ENCODE results near the gene CARD19. TPM values are rescaled to one million over a fixed set of nuclear protein-coding genes. Genes with fewer than 3 reads are reported as not detected.
A peak's percentile ranks its signal among the peaks of the same experiment; 100 is the strongest.

CARD19 gene
- total and polyA plus RNA-seq, 4 experiments from 2014 or later: 57.8 to 88.7 (median 64.9) TPM

DNA sequence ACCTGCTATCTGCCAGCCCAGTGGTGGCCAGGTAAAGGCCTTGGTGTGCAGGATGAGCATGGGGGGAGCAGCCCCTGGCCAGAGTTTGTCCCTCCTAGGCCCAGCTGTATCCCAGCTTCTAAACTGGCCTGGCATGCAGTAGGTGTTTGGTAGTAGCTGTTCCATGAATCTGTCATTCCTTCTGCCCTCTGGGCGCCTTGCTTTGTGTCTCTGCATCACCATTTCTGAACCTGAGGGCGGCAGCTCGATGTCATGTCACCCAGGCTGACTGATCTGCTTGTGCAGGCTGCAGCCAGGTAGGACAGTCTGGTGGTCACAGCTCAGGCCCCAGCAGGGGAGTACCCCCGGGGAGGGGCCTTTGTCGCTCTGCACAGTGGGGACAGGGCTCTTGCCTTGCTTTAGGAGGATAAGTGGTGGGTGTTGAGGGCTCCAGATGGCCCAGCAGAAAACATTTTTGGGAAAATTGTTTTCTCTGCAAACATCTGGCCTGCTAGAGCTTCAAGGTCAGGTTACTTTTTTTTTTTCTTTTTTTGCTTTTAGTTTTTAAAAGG, 42.2 kb upstream of the CARD19 start:
- no peaks in the 10 kb centered on the region for H3K36me3 ChIP-seq (ENCODE audit: insufficient read depth, low read length)
- no peaks in the 10 kb centered on the region for H3K36me3 Mint-ChIP-seq
- H3K27ac ChIP-seq (ENCODE audit: low read depth, low read length): no peak overlapping the region
- no peak for DNase-seq
- peaks cover 0 to 2% (median 0%) of the 10 kb centered on the region in 8 donors for H3K9me3 Mint-ChIP-seq
- peak overlapping the region in 6 of 7 donors; percentile 29 to 91 (median 46) for H3K27ac Mint-ChIP-seq
- ChIA-PET POLR2A (ENCODE audit: partially characterized antibody) (interaction anchor here (0.6 to 23.2 kb wide), 5 partner anchors 11 to 104 kb away, joined by 3 to 654 read pairs (median 3); no protein-coding TSS in a partner anchor), CTCF (ENCODE audit: partially characterized antibody) (interaction anchor here (0.8 to 2.0 kb wide), 6 partner anchors 11 to 97 kb away, joined by 3 to 7 read pairs (median 3); no protein-coding TSS in a partner anchor)
- intact Hi-C loops (cut with micrococcal nuclease): no loop called here
- H3K4me1 Mint-ChIP-seq: peaks cover 9 to 52% (median 27%) of the 10 kb centered on the region in 4 donors
- H3K4me1 ChIP-seq (ENCODE audit: insufficient read depth, low read length): peaks cover 38% of the 10 kb centered on the region
- no peaks in the 10 kb centered on the region for H3K27me3 Mint-ChIP-seq
- no peak overlapping the region for H3K4me3 ChIP-seq (ENCODE audit: low read length in 2 of 2)
- no peaks in the 10 kb centered on the region for H3K9me3 ChIP-seq (ENCODE audit: control insufficient read depth in 1 of 2, low read length in 2 of 2)
- no peak overlapping the region for H3K4me3 Mint-ChIP-seq
- H3K27me3 ChIP-seq (ENCODE audit: insufficient read depth, low read length): no peaks in the 10 kb centered on the region

DNA sequence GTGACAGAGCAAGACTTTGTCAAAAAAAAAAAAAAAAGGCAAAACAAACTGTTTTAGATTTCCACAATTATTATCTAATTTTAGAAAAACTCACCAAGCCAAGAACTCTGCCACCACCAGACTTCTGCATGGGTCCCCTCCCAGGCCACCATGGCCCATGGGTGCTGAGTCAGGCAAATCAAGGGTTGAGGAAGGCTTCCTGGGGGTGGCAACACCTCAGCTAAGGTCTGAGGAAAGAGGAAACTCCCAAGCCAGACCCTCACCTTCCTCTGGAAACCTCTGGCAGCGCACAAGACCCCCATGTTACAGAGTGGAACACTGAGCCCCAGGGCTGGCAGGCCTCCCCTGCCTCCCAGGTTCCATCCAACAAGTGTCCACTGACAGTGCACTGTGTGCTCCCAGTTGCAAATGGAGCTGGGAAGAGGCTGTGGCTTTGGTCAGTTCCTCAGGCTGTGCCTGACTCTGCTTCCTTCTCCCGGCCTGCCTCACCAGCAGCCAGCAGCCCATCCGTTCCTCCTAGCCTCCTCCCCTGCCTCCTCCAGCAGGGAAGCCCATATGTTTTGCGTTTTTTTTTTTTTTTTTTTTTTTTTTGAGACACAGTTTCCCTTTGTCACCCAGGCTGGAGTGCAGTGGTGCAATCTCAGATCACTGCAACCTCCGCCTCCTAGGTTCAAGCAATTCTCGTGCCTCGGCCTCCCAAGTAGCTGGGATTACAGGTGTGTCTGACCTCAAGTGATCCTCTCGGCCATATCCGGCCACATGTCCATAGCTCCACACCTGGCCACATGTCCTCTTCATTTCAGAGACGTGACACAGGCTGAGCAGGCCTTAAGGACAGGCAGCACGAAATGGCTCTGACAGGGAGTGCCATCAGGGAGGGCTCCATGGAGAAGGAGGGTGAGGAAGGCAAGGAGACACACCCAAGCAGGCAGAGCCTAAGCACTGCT, 41.0 kb upstream of the CARD19 start:
- Histone ChIP-seq H3K27me3 (ENCODE audit: insufficient read depth, low read length) (no peaks in the 10 kb centered on the region), H3K36me3 (ENCODE audit: insufficient read depth, low read length) (no peaks in the 10 kb centered on the region), H3K4me3 (ENCODE audit: low read length in 2 of 2) (no peak overlapping the region), H3K9me3 (ENCODE audit: control insufficient read depth in 1 of 2, low read length in 2 of 2) (no peaks in the 10 kb centered on the region), H3K27ac (ENCODE audit: low read depth, low read length) (no peak overlapping the region), H3K4me1 (ENCODE audit: insufficient read depth, low read length) (peaks cover 45% of the 10 kb centered on the region)
- peak overlapping the region in 1 of 8 donors; percentile 15 for H3K4me3 Mint-ChIP-seq
- H3K27me3 Mint-ChIP-seq: no peaks in the 10 kb centered on the region
- peaks cover 0 to 4% of the 10 kb centered on the region in 2 donors for H3K36me3 Mint-ChIP-seq
- POLR2A ChIA-PET (ENCODE audit: partially characterized antibody): interaction anchor here (4.9 to 23.2 kb wide), 2 partner anchors 9 to 22 kb away, joined by 25 to 654 read pairs; no protein-coding TSS in a partner anchor
- no peak for DNase-seq
- CTCF ChIA-PET (ENCODE audit: partially characterized antibody): interaction anchor here (0.8 to 2.0 kb wide), 8 partner anchors 10 to 98 kb away, joined by 3 to 7 read pairs (median 3); no protein-coding TSS in a partner anchor
- peak overlapping the region; percentile 75 to 91 (median 86) for H3K27ac Mint-ChIP-seq
- H3K9me3 Mint-ChIP-seq: peaks cover 0 to 5% (median 0%) of the 10 kb centered on the region in 8 donors
- peaks cover 9 to 54% (median 29%) of the 10 kb centered on the region in 4 donors for H3K4me1 Mint-ChIP-seq
- intact Hi-C loops (cut with micrococcal nuclease): no loop called here

DNA sequence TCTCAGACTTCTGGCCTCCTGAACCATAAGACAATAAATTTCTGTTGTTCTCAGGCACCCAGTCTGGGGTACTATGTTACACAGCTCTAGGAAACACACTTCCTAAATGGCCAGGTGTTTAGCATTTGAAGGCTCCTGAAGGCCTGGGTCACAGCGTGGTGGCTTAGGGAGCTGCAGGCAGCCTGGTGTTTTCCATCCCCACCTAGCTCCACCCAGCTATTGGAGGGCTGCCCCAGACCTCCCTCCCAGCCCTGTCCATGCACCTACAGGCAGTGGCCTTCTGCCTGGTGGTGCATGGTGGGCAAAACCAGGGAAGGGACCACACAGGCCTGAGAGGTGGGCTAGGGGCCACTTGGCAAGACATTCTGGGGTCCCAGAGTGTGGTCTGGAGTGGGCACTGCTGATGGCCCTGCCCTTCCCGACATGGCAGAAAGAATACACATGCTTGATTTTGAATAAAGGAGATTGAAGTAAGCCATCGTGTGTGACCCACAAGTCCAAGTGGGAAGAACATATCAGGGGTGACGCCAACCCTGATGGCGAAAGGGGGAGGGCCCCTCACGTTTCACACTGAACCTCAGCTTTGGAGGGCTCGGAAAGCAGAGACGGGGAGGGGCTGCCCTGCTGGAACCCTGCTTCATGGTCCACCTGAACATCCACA, 38.8 kb upstream of the CARD19 start:
- Histone ChIP-seq H3K4me3 (ENCODE audit: low read length in 2 of 2) (no peak overlapping the region), H3K27me3 (ENCODE audit: insufficient read depth, low read length) (no peaks in the 10 kb centered on the region), H3K9me3 (ENCODE audit: control insufficient read depth in 1 of 2, low read length in 2 of 2) (no peaks in the 10 kb centered on the region), H3K36me3 (ENCODE audit: insufficient read depth, low read length) (no peaks in the 10 kb centered on the region), H3K4me1 (ENCODE audit: insufficient read depth, low read length) (peaks cover 66% of the 10 kb centered on the region), H3K27ac (ENCODE audit: low read depth, low read length) (peak overlapping the region; percentile 72)
- ChIA-PET CTCF (ENCODE audit: partially characterized antibody) (interaction anchor here (0.6 kb wide), 1 partner anchor 42 kb away, joined by 4 read pairs; no protein-coding TSS in a partner anchor), POLR2A (ENCODE audit: partially characterized antibody) (interaction anchor here (0.8 to 23.2 kb wide), 4 partner anchors 13 to 91 kb away, joined by 3 to 654 read pairs (median 4); no protein-coding TSS in a partner anchor)
- H3K9me3 Mint-ChIP-seq: peaks cover 0 to 5% (median 0%) of the 10 kb centered on the region in 8 donors
- H3K4me3 Mint-ChIP-seq: peak overlapping the region; percentile 40 to 82 (median 68)
- no peaks in the 10 kb centered on the region for H3K27me3 Mint-ChIP-seq
- peaks cover under 1 to 13% of the 10 kb centered on the region in 2 donors for H3K36me3 Mint-ChIP-seq
- intact Hi-C loops (cut with micrococcal nuclease): no loop called here
- no peak for DNase-seq
- peak overlapping the region; percentile 84 to 93 (median 91) for H3K27ac Mint-ChIP-seq
- peaks cover 26 to 75% (median 47%) of the 10 kb centered on the region in 4 donors for H3K4me1 Mint-ChIP-seq

DNA sequence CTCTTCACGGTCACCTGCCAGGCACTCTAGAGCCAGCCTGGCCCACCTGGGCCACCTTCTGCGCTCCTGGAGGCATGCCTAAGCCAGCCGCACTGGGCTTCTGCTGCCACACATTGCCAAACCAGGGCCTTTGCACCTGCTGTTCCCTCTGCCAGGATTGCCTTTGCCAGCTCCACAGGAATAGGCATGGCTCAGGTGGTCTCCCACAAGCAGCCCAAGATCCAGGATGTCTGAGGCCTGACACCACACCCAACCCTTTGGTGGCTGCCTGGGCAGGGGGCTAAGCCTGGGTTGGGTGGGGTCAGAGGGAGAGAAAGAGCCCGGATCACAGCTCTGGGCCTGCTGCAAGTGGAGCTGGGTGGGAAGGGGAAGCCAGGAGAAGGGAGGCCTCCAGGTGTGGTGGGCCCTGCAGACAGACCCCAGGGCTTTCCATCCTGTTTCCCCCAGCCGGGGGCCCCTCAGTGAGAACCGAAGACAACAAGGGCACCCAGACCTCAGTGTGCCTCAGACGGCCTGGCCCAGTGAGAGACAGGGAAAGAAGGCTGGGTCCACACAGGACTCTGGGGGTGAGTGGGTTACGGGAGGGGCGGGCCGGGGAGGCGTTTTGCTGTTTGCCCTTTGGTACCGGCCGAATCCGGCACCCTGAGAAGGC, 38.2 kb upstream of the CARD19 start:
- H3K4me1 ChIP-seq (ENCODE audit: insufficient read depth, low read length): peaks cover 73% of the 10 kb centered on the region
- H3K9me3 ChIP-seq (ENCODE audit: control insufficient read depth in 1 of 2, low read length in 2 of 2): no peaks in the 10 kb centered on the region
- no peaks in the 10 kb centered on the region for H3K36me3 ChIP-seq (ENCODE audit: insufficient read depth, low read length)
- peak overlapping the region; percentile 72 for H3K27ac ChIP-seq (ENCODE audit: low read depth, low read length)
- DNase-seq: peak in 1 of 5 donors; percentile 47
- peak overlapping the region; percentile 76 to 82 (median 78) for H3K4me3 Mint-ChIP-seq
- no peaks in the 10 kb centered on the region for H3K27me3 ChIP-seq (ENCODE audit: insufficient read depth, low read length)
- intact Hi-C loops (cut with micrococcal nuclease): loop anchor here (1.0 kb wide), 1 partner anchor 30 kb away; no protein-coding TSS in a partner anchor
- CTCF ChIA-PET (ENCODE audit: partially characterized antibody): no interaction called here
- H3K27ac Mint-ChIP-seq: peak overlapping the region; percentile 72 to 93 (median 91)
- no peaks in the 10 kb centered on the region for H3K27me3 Mint-ChIP-seq
- no peak overlapping the region for H3K4me3 ChIP-seq (ENCODE audit: low read length in 2 of 2)
- POLR2A ChIA-PET (ENCODE audit: partially characterized antibody): interaction anchor here (0.8 to 23.2 kb wide), 4 partner anchors 14 to 92 kb away, joined by 3 to 654 read pairs (median 4); no protein-coding TSS in a partner anchor
- peaks cover 4 to 16% of the 10 kb centered on the region in 2 donors for H3K36me3 Mint-ChIP-seq
- H3K4me1 Mint-ChIP-seq: peaks cover 31 to 82% (median 53%) of the 10 kb centered on the region in 4 donors
- peaks cover 0 to 5% (median 0%) of the 10 kb centered on the region in 8 donors for H3K9me3 Mint-ChIP-seq

DNA sequence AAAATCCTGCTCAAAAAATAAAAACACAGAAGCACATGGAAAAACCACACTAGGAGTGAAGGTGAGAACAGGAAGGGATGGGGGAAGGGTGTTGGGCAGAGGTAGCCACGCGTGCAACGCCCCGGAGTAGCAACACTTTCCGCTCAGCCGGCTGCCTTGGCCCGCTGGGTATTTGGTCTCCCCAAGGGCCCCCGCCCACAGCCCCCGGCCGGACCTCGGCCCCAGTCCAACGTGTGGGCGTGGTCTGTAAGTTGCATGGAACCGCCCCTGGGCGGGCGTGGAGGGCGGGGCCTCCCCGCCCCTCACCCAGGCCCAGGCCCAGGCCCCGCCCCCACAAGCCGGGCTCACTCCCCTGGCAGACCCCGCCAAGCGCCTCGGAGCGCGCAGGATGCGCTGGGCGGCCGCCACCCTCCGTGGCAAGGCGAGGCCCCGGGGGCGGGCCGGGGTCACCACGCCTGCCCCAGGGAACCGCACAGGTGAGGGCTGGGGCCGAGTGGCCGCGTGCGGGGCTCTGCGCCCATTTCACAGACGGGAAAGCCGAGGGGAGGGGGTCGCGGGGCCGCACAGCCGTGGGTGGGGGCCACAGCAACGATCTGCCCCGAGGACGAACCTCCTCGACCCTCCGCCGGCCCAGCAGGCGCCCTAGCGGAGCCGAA, 37.5 kb upstream of the CARD19 start, which contains the start of gene SUSD3:
TSS of gene SUSD3 (plus strand) at position 347 of the 656 bp plus-strand sequence. CDS start at position 389, 42 bp downstream.
- H3K4me1 Mint-ChIP-seq: peaks cover 30 to 82% (median 58%) of the 10 kb centered on the region in 4 donors

More for the DNA sequence above, 37.5 kb upstream of the CARD19 start, which contains the start of gene SUSD3:
- H3K27me3 ChIP-seq (ENCODE audit: insufficient read depth, low read length): no peaks in the 10 kb centered on the region
- H3K4me3 ChIP-seq (ENCODE audit: low read length in 2 of 2): peak within 1 kb of the TSS; percentile 86 to 92
- ChIA-PET POLR2A (ENCODE audit: partially characterized antibody) (interaction anchor here (0.8 to 23.2 kb wide), 14 partner anchors 14 to 104 kb away, joined by 3 to 654 read pairs (median 6); partner anchors contain the start of gene CARD19), CTCF (ENCODE audit: partially characterized antibody) (interaction anchor here (1.7 kb wide), 1 partner anchor 55 kb away, joined by 10 read pairs; no protein-coding TSS in a partner anchor)
- peaks cover 0 to 5% (median 0%) of the 10 kb centered on the region in 8 donors for H3K9me3 Mint-ChIP-seq
- no peaks in the 10 kb centered on the region for H3K27me3 Mint-ChIP-seq
- no peaks in the 10 kb centered on the region for H3K36me3 ChIP-seq (ENCODE audit: insufficient read depth, low read length)
- intact Hi-C loops (cut with micrococcal nuclease): loop anchor here (1.0 kb wide), 1 partner anchor 30 kb away; no protein-coding TSS in a partner anchor
- H3K4me3 Mint-ChIP-seq: peak within 1 kb of the TSS; percentile 94 to 95 (median 95)
- H3K4me1 ChIP-seq (ENCODE audit: insufficient read depth, low read length): peaks cover 76% of the 10 kb centered on the region
- peak; percentile 58 to 76 (median 63) for DNase-seq
- H3K27ac ChIP-seq (ENCODE audit: low read depth, low read length): peak within 1 kb of the TSS; percentile 72
- H3K9me3 ChIP-seq (ENCODE audit: control insufficient read depth in 1 of 2, low read length in 2 of 2): no peaks in the 10 kb centered on the region
- H3K27ac Mint-ChIP-seq: peak within 1 kb of the TSS; percentile 96 to 100 (median 99)
- H3K36me3 Mint-ChIP-seq: peaks cover 4 to 16% of the 10 kb centered on the region in 2 donors
